Erythroblast (primary cell): Measurements from ENCODE around the gene ANKRD29.

Experiments used
- GATA1 ChIP-seq: IDR thresholded peaks from 2 replicates; pipeline ENCODE4 v1.6.1; 2011; ENCODE audit warnings: low read depth, mild to moderate bottlenecking, control low read depth, low read length, moderate library complexity
- POLR2A ChIP-seq: IDR thresholded peaks from 2 replicates; pipeline ENCODE4 v1.6.1; 2011; ENCODE audit warnings: mild to moderate bottlenecking, low read length

DNA sequence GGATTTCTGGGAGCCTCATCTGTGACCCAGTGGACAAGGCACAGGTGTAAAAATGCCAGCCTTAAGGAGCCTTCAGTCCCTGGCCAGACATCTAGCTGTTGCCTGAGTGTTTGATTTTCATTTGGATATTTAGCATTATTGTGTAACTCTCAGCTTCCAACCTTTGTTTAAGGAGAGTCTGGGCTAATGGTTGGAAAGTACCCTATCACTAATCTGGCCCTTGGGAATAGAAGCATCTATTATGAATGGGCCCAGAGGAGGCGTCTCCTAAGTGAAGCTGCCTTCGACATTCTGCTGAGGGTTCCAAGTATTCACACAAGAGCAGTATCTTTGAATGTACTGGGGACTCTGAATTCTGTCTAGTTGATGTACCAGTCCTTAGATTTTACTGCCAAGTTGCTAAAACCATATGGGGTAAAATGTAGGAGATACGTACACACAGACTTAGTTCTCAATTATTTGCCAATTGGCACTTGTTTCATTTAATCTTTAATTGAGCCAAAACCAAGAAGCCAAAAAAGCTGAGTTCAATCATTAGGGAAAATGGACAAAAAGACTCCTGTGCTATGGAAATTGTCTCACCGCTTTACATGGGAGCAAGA lies 7.2 kb upstream of the ANKRD29 start:
- TF ChIP-seq POLR2A = no peak
- TF ChIP-seq GATA1 = no peak
